NK-92 (cell line): ENCODE data around the gene KCNK17.

Experiments
- DNase-seq: peaks from one replicate; lab custom pipeline; 2025; ENCODE audit not compliant: unreplicated experiment; lab: John Stamatoyannopoulos, UW

KCNK17 gene, protein sequence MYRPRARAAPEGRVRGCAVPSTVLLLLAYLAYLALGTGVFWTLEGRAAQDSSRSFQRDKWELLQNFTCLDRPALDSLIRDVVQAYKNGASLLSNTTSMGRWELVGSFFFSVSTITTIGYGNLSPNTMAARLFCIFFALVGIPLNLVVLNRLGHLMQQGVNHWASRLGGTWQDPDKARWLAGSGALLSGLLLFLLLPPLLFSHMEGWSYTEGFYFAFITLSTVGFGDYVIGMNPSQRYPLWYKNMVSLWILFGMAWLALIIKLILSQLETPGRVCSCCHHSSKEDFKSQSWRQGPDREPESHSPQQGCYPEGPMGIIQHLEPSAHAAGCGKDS

GRCh38 chr6:39314273-39314795 lies at the start of gene KCNK17:
Gene KCNK17, minus strand, starts transcription at chr6:39314419. Its CDS starts 99 bp downstream, at chr6:39314320.
- DNase-seq, result no peak

DNA sequence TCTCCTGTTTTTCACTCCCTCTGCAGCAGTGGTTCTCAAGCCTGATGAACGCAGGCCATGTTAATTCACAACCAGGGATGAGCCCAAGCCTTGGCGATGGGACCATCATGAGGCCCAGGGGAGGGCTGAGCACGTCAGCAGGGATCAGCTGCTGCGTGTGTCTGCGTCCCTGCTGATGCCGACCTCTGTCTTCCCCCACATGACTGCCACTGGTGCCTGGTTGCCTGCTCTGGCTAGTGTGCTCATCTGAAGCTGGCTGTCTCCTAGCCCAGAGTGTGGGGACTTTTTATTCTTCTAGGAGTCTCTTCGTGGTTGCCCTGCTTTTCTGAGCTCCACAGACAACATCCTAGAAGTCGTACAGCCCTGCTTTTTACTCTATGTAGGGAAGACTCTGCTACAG lies 49.1 kb upstream of the KCNK17 start:
- no peak for DNase-seq

- no peak for DNase-seq
Measured at GRCh38 chr6:39362487-39362865, 48.3 kb upstream of the KCNK17 start.

DNA sequence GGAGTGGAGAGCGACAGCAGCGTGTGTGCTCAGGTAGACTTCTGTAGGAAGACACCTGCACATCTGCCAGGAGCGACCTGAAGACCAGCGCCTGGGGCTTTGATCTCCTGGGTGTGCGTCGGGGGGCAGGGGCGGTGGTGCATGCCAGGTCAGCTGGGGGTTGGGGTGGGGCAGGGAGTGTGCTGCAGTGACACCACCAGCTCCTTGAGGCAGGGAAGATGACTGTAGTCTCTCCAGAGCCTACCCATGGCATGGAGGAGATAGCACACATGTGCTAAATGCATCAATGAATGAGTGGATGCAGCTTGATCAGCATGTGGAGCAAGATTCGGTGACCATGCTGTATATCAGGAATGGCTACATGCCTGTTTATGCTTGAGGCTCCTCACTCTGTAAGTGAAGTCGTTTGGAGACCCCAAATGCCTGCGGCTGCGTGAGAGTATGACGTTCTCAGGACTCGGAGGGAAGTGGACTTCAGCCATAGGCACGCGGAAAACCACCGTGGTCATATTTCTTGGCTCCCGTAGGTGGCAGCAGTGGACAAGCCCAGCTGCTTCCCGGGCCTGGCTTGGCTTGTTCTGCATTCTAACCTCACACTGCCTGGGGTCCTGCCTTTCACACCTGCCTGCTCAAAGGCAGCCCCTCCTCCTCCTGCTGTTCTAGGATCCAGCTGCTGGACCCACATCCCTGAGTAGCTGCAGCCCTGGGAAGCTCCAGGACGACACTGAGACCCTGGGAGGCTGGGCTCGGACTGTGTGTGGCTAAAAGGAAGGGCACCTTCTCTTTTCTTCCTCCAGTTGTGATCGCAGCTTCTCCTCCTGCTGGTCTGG lies 47.7 kb upstream of the KCNK17 start:
- no peak for DNase-seq

DNA sequence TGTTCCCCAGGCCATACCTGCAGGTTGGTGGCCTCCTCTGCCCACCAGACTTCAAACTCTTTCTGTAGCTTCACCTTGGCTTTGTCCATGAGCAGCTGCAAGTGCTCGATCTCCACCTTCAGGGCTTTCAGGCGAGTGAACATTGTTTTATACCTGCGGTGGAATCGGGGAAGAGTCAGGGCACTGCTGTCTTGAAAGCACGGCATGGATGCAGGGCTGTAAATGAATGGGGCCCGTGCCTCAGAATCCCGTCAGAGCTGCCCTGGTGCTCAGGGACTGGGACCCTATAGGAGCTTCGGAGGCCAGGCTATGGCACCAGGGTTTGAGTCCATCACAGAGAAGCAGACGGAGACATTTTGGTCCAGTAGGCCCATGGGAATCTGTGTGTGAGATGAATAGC lies 46.2 kb upstream of the KCNK17 start:
- no peak for DNase-seq

- no peak for DNase-seq
Measured at GRCh38 chr6:39357998-39358686, 43.9 kb upstream of the KCNK17 start.

DNA sequence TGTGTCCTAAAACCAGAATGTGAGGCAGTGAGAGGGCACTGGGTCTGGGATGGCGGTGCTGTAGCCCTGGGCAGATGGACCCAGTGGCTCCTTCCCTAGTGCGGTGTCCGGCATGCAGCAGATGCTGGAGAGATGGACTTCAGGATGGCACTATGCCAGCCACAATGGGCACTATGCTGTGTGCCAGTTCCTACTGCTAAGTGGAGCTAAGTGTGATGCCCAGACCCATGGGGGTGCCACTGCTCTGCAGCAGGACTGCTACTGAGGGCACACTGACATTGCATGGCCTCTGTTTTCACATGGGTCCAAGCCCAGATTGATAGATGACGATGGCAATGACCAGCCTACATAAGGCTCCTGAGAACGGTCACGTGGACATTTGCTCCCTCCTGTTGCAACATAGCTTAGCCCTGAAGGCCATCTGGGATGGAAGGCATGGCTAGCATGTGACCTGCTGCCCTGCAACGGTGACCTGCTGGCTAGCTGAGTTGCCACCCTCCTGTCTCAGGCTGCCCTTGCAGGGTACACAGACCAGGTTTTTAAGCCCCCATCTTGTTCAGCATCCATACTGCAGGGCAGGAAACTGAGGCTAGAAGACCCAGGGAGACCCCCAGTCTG lies 39.6 kb upstream of the KCNK17 start:
- no peak for DNase-seq

DNA sequence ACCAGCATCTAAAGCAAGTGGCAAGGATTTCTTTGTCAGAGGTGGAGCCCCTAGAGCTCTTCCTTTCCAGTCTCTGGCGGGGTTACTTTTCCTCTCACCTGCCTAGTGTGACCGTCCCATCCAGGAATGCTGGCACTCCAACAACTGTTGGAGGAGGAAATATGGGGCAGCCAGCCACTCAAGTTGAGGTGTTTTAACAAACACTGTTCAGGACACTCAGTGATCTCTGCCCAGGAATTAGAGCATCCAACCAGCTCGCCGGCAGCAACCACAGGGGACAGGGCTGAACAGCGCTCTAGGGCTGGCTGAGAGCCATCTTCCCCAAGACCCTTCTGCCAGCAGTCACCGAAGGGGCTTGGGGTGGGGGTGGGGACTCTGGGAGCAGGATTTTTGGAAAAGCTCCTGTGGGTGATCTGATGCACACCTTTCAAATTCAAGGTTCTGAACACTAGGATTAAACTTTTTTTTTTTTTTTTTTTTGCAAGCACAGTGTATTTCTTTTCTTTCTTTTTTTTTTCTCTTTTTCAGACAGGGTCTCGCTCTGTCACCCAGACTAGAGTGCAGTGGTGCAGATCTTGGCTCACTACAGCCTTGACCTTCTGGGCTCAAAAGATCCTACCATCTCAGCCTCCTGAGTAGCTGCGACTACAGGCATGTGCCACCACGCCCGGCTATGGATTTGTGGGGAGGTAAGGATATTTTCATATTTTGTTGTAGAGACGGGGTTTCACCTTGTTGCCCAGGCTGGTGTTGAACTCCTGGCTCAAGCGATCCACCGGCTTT lies 36.7 kb upstream of the KCNK17 start:
- no peak for DNase-seq

- DNase-seq, result no peak
Measured at GRCh38 chr6:39348740-39349139, 34.5 kb upstream of the KCNK17 start.

DNA sequence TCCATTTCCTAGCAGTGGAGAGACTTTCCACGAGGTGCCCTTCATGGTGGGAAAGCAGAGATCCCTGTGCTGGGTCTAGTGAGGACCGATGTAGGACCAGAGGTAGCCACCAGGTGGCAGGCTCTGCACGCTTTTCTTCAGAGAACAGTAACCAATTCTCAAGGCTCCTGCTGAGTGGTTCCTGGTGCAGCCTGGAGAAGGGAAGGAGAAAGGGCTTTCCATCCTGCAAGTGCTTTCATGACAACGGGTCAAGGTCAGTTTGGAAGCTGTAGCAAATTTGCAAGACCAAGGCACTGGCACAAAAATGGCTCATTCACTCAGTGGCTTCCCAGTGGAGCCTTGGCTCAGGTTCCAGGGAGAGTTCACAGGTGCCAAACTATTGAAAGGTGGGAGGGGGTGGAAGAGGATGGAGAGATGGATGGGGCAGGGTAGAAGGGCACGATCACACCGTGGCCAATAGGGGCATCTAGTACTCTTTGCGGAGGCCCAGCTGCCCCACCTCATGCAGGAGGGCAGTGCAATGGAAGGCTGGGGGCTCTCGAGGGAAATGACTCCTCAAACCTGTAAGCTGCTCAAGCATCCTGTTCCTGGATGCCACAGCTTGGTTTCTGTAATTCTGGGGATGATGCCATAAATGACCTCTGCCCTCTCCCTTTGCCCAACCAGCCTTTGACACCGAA lies 33.8 kb upstream of the KCNK17 start:
- no peak for DNase-seq

DNA sequence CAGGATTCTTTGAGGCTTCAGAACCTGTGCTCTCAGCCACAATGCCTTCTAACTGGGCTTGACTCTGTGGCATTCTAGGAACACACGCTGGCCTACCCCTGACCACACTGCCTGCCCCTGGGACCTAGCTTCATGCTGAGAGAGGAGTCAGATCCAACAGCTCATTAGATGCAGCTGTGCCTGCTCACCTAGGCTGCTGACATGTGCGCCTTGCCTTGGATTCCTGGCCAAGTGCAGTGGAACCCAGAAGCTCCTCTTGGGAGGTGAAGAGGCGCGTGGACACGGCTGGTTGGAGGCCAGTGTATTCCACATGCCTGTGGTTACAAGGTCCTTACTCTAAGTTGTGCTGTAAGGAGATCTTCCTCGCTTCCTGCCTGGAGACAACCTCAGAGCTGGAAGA lies 33.0 kb upstream of the KCNK17 start:
- DNase-seq, result no peak

- DNase-seq, result no peak
Measured at GRCh38 chr6:39344821-39345280, 30.6 kb upstream of the KCNK17 start.

- no peak for DNase-seq
Measured at GRCh38 chr6:39343396-39343870, 29.2 kb upstream of the KCNK17 start.

DNA sequence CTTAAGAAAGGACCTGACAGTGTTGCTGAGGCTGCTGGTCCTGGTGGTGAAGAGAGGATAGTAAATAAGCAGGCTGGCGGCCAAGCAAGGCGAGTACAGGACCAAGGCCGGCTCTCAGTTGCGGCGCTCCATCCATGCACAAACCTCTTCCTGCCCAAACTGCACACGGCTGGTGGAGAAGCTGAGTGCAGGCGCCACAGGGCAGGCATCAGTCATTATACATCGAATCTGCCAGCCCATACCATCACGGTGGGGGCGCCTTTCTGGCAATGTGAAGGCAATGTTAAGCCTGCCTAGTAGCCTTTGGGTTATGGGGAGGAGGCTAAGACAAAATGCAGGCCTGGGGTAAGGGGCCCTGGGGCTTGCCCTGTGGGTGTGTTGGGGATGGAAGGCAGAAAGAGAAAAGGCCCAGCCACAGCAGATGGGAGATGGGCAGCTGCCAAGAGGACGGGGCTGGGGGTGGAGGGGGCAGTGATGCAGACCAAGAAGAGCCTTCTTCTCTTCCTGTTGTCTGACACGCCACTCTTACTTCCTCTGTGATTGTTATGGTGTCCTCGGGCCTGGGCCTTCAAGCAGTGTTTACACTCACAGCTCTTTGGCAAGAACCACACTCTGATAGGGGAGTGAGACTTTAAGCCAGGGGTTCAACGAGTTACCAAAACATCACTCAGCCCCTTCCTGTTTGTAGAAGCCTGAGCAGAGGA lies 28.6 kb upstream of the KCNK17 start:
- DNase-seq, result no peak

- no peak for DNase-seq
Measured at GRCh38 chr6:39341937-39342336, 27.7 kb upstream of the KCNK17 start.

- no peak for DNase-seq
Measured at GRCh38 chr6:39341352-39341751, 27.1 kb upstream of the KCNK17 start.

- DNase-seq, result no peak
Measured at GRCh38 chr6:39339868-39340550, 25.8 kb upstream of the KCNK17 start.

DNA sequence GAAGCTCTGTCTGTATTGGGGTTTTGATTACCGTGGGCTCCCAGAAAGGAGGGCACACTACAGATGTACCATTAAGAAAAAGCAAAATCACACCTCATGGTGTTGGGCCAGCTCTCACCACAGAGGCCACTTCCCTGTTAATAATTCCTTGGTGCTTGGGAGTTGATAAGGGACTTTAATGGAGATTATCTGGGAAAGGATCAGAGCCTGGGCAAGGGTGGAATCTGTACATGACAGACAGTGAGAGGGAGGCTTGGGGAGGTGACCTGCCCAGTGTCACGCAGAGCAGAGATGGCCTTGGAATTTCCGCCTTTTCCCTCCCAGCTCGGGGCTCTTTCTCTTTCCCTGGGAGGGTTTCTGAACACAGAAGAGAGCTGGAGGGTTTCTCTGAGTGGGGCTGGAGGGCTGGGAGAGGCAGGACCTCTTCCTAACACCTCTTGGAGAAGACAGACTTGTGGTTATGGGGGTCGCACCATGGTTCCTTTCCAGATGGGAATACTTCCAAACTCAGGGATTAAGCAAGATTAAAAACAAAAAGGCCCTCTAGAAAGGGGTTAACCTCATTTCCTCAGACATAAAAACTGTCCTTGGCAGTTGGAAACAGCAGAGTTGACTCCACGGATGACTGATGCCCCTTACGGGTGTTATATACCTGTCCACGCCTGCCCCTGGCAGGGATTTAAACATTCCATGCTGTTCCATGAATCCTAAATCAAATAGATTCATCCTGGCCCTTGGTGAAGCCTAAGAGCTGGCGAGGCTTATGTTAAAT lies 25.1 kb upstream of the KCNK17 start:
- DNase-seq, result no peak
